KMS-11 (cell line): ENCODE results near the gene ALOX5.

ENCODE experiments used
- H2AFZ ChIP-seq: fragments of 200-600 bp; sonication (generic); 2 replicates; pipeline ENCODE4 v1.6.1; 2016; ENCODE audit warnings: antibody characterized with exemption, mixed run types, low read depth
- H3K27ac ChIP-seq: fragments of 200-600 bp; sonication (generic); 2 replicates; pipeline ENCODE4 v1.6.1; 2016; ENCODE audit warnings: mild to moderate bottlenecking, mixed run types
- H3K27me3 ChIP-seq: fragments of 200-600 bp; sonication (generic); 2 replicates; pipeline ENCODE4 v1.6.1; 2017; ENCODE audit warnings: mild to moderate bottlenecking, low read depth, mixed run types, moderate library complexity; ENCODE audit not compliant: insufficient read depth
- H3K36me3 ChIP-seq: fragments of 200-600 bp; sonication (generic); 2 replicates; pipeline ENCODE4 v1.6.1; 2017; ENCODE audit warnings: mild to moderate bottlenecking, mixed run types; ENCODE audit not compliant: insufficient read depth
- H3K4me1 ChIP-seq: fragments of 200-600 bp; sonication (generic); 2 replicates; pipeline ENCODE4 v1.6.1; 2016; ENCODE audit warnings: mild to moderate bottlenecking, low read depth, mixed run types; ENCODE audit not compliant: poor library complexity, severe bottlenecking
- H3K4me2 ChIP-seq: fragments of 200-600 bp; sonication (generic); 2 replicates; pipeline ENCODE4 v1.7.0; 2016; ENCODE audit warnings: mild to moderate bottlenecking, mixed run types
- H3K4me3 ChIP-seq: fragments of 200-600 bp; sonication (generic); IDR thresholded peaks from 2 replicates; pipeline ENCODE4 v1.6.1; 2017; ENCODE audit warnings: low read depth, low read length, mixed read lengths; ENCODE audit not compliant: insufficient read depth
- H3K79me2 ChIP-seq: fragments of 200-600 bp; sonication (generic); 2 replicates; pipeline ENCODE4 v1.6.1; 2016; ENCODE audit warnings: low read depth, mixed run types; ENCODE audit not compliant: insufficient read depth
- H3K9ac ChIP-seq: fragments of 200-600 bp; sonication (generic); 2 replicates; pipeline ENCODE4 v1.6.1; 2016; ENCODE audit warnings: mild to moderate bottlenecking, mixed run types
- H4K20me1 ChIP-seq: fragments of 200-600 bp; sonication (generic); 2 replicates; pipeline ENCODE4 v1.6.1; 2016; ENCODE audit warnings: mild to moderate bottlenecking, mixed run types; ENCODE audit not compliant: insufficient read depth
- CTCF ChIP-seq: fragments of 200-600 bp; sonication (generic); conservative IDR thresholded peaks from 2 replicates; pipeline ENCODE4 v1.6.1; 2017; ENCODE audit warnings: low read depth, mild to moderate bottlenecking, antibody characterized with exemption, low read length, moderate library complexity, mixed read lengths

Gene ALOX5

GRCh38 chr10:45379891-45380540, 6.0 kb downstream of the ALOX5 start:
- Histone ChIP-seq H3K4me1 (peaks cover under 1% of the 10 kb centered on the region), H4K20me1 (no peaks in the 10 kb centered on the region), H2AFZ (no peak overlapping the region), H3K79me2 (no peaks in the 10 kb centered on the region), H3K4me3 (no peak overlapping the region), H3K4me2 (no peak overlapping the region), H3K27me3 (no peaks in the 10 kb centered on the region), H3K27ac (no peak overlapping the region), H3K36me3 (no peaks in the 10 kb centered on the region), H3K9ac (no peak overlapping the region)
- no peak for TF ChIP-seq CTCF

DNA sequence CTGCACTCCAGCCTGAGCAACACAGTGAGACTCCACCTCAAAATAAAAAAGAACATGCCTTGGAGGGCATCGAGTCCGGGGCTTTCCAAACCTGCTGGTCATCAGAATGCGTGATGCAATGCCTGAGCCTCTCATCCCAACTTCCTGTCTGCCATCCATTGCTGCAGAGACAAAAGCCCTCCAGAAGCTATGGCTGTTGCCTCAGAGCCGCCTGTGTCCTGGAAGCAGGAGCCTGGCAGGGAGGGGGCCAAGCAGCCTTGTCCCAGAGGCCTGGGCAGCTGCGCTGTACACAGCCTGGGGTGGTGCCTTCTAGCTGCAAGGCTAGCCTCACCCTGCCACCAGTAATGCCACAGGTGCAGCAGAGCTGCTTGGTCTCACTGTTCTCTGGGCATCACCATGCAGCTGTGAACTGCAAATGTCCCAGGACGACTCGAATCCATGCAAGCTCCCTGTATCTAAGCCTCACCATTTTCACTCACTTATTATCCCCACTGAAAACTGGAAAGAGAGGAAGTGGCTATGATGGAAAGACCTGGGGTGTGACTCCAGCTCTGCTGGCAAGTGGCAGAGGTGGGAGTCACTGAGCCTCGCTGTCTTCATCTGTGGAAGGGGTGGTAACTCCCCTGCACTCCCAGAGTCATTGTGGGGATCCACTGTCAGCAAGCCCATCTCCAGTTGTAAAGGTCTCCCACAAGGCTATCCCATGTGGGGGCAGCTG, 7.0 kb downstream of the ALOX5 start:
- H2AFZ ChIP-seq, result no peak overlapping the region
- H3K27ac ChIP-seq, result no peak overlapping the region
- H3K27me3 ChIP-seq, result no peaks in the 10 kb centered on the region
- no peak overlapping the region for H3K4me3 ChIP-seq
- no peaks in the 10 kb centered on the region for H4K20me1 ChIP-seq
- H3K4me1 ChIP-seq, result no peaks in the 10 kb centered on the region
- H3K9ac ChIP-seq, result no peak overlapping the region
- H3K4me2 ChIP-seq, result no peak overlapping the region
- H3K36me3 ChIP-seq, result no peaks in the 10 kb centered on the region
- no peak for TF ChIP-seq CTCF
- H3K79me2 ChIP-seq, result no peaks in the 10 kb centered on the region

- Histone ChIP-seq H3K9ac (no peak overlapping the region), H2AFZ (no peak overlapping the region), H3K36me3 (no peaks in the 10 kb centered on the region), H3K27ac (no peak overlapping the region), H3K4me1 (no peaks in the 10 kb centered on the region), H3K79me2 (no peaks in the 10 kb centered on the region), H3K4me2 (no peak overlapping the region), H3K27me3 (no peaks in the 10 kb centered on the region), H4K20me1 (no peaks in the 10 kb centered on the region), H3K4me3 (no peak overlapping the region)
- TF ChIP-seq CTCF, result no peak
Observed at GRCh38 chr10:45382591-45382990, 8.6 kb downstream of the ALOX5 start.

- no peaks in the 10 kb centered on the region for H3K4me1 ChIP-seq
- H3K9ac ChIP-seq, result no peak overlapping the region
- H4K20me1 ChIP-seq, result no peaks in the 10 kb centered on the region
- H3K79me2 ChIP-seq, result no peaks in the 10 kb centered on the region
- no peaks in the 10 kb centered on the region for H3K27me3 ChIP-seq
- TF ChIP-seq CTCF, result no peak
- H3K27ac ChIP-seq, result no peak overlapping the region
- no peak overlapping the region for H3K4me2 ChIP-seq
- no peak overlapping the region for H2AFZ ChIP-seq
- H3K36me3 ChIP-seq, result no peaks in the 10 kb centered on the region
- H3K4me3 ChIP-seq, result no peak overlapping the region
Observed at GRCh38 chr10:45383682-45384330, 9.8 kb downstream of the ALOX5 start.
